ENCODE measurements around the gene BAIAP3.

DNA sequence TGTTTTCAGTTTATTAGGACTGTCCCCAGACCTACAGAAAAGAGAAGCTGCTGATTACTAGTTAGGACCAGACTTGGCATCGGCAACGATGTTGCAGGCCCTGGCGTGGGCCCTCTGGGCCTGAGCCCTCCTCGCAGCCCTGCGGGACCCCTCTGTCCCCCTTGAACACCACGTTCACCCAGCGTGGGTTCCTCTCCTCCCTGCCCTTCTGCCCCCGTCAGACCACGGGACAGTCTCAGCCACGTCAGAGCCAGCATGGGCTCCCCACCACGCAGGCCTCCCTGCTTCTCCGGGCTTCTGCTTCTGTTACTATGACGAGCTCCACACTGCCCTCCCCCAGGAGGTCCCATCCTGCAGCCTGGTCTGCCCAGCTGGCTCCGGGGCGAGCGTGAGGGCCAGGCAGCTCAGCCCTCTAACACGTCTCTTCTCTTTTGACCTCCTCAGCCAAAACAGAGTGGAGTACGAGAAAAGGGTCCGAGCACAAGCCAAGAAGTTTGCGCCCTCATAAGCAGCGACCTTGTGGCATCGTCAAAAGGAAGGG is 9.1 kb upstream of the BAIAP3 start:
- TF ChIP-seq POLR2A (IDR thresholded peaks at IDR 0.05), result no peak
- TF ChIP-seq, protein P1, sequence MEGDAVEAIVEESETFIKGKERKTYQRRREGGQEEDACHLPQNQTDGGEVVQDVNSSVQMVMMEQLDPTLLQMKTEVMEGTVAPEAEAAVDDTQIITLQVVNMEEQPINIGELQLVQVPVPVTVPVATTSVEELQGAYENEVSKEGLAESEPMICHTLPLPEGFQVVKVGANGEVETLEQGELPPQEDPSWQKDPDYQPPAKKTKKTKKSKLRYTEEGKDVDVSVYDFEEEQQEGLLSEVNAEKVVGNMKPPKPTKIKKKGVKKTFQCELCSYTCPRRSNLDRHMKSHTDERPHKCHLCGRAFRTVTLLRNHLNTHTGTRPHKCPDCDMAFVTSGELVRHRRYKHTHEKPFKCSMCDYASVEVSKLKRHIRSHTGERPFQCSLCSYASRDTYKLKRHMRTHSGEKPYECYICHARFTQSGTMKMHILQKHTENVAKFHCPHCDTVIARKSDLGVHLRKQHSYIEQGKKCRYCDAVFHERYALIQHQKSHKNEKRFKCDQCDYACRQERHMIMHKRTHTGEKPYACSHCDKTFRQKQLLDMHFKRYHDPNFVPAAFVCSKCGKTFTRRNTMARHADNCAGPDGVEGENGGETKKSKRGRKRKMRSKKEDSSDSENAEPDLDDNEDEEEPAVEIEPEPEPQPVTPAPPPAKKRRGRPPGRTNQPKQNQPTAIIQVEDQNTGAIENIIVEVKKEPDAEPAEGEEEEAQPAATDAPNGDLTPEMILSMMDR (IDR thresholded peaks at IDR 0.05), result no peak

Measured in Peyer's patch (tissue), 4 donors.